Effector memory CD4-positive, alpha-beta T cell (primary cell): ENCODE results near the gene NFASC.

ENCODE experiments used
- DNase-seq, 3 donors: peaks; one replicate each; pipeline ENCODE4 v3.0.0-alpha.2; 2020
- H3K27ac ChIP-seq: 2 replicates; pipeline ENCODE4 v1.7.0; 2013; ENCODE audit warnings: mild to moderate bottlenecking, low read length, moderate library complexity; ENCODE audit not compliant: insufficient read depth, poor library complexity, severe bottlenecking
- H3K27me3 ChIP-seq: replicated peaks from 2 replicates; pipeline ENCODE4 v1.7.0; 2013; ENCODE audit warnings: mild to moderate bottlenecking, low read length; ENCODE audit not compliant: insufficient read depth, control insufficient read depth, poor library complexity, severe bottlenecking
- H3K36me3 ChIP-seq: 2 replicates; pipeline ENCODE4 v1.7.0; 2013; ENCODE audit warnings: mild to moderate bottlenecking, low read length, moderate library complexity; ENCODE audit not compliant: control insufficient read depth, insufficient read depth
- H3K4me1 ChIP-seq: 2 replicates; pipeline ENCODE4 v1.7.0; 2013; ENCODE audit warnings: low read length, mild to moderate bottlenecking; ENCODE audit not compliant: control insufficient read depth, insufficient read depth, poor library complexity, severe bottlenecking
- H3K4me3 ChIP-seq: 2 replicates; pipeline ENCODE4 v1.7.0; 2013; ENCODE audit warnings: low read length, low read depth, mild to moderate bottlenecking; ENCODE audit not compliant: insufficient read depth, poor library complexity, severe bottlenecking
- H3K9me3 ChIP-seq: 2 replicates; pipeline ENCODE4 v1.7.0; 2013; ENCODE audit warnings: mild to moderate bottlenecking, low read length, moderate library complexity; ENCODE audit not compliant: control insufficient read depth
- total RNA-seq, 3 donors: gene quantifications; one replicate each; lab custom pipeline; 2026; lab: John Stamatoyannopoulos, UW

Gene NFASC
- 0 reads per million in 3 donors for total RNA-seq

GRCh38 chr1:204870160-204870912 is at the start of gene NFASC:
TSS of gene NFASC (plus strand) at chr1:204870862. CDS start at chr1:204944316, 73,454 bp downstream.
- no peak for DNase-seq
- no peaks in the 10 kb centered on the region for H3K9me3 ChIP-seq
- no peaks in the 10 kb centered on the region for H3K36me3 ChIP-seq
- H3K4me1 ChIP-seq, result no peaks in the 10 kb centered on the region
- no peak within 1 kb of the TSS for H3K27ac ChIP-seq
- no peaks in the 10 kb centered on the region for H3K27me3 ChIP-seq
- H3K4me3 ChIP-seq, result no peak within 1 kb of the TSS

GRCh38 chr1:204821476-204821875 is 49.2 kb upstream of the NFASC start:
- DNase-seq, result no peak
- Histone ChIP-seq H3K4me1 (no peaks in the 10 kb centered on the region), H3K9me3 (no peaks in the 10 kb centered on the region), H3K27me3 (no peaks in the 10 kb centered on the region), H3K4me3 (no peak overlapping the region), H3K36me3 (no peaks in the 10 kb centered on the region), H3K27ac (no peak overlapping the region)

GRCh38 chr1:204821924-204822323 is 48.7 kb upstream of the NFASC start:
- Histone ChIP-seq H3K4me3 (no peak overlapping the region), H3K27me3 (no peaks in the 10 kb centered on the region), H3K36me3 (no peaks in the 10 kb centered on the region), H3K9me3 (no peaks in the 10 kb centered on the region), H3K27ac (no peak overlapping the region), H3K4me1 (no peaks in the 10 kb centered on the region)
- no peak for DNase-seq

GRCh38 chr1:204826970-204827369 is 43.7 kb upstream of the NFASC start:
- no peak for DNase-seq
- Histone ChIP-seq H3K27ac (no peak overlapping the region), H3K36me3 (no peaks in the 10 kb centered on the region), H3K9me3 (no peaks in the 10 kb centered on the region), H3K27me3 (peaks cover 11% of the 10 kb centered on the region), H3K4me3 (no peak overlapping the region), H3K4me1 (peaks cover 4% of the 10 kb centered on the region)

GRCh38 chr1:204828352-204828850 is 42.3 kb upstream of the NFASC start:
- H3K27ac ChIP-seq, result no peak overlapping the region
- peaks cover 4% of the 10 kb centered on the region for H3K4me1 ChIP-seq
- H3K36me3 ChIP-seq, result no peaks in the 10 kb centered on the region
- DNase-seq, result no peak
- peaks cover 11% of the 10 kb centered on the region for H3K27me3 ChIP-seq
- no peak overlapping the region for H3K4me3 ChIP-seq
- H3K9me3 ChIP-seq, result no peaks in the 10 kb centered on the region

GRCh38 chr1:204829133-204829825 is 41.4 kb upstream of the NFASC start:
- H3K27ac ChIP-seq, result no peak overlapping the region
- no peak overlapping the region for H3K4me3 ChIP-seq
- DNase-seq, result no peak
- H3K36me3 ChIP-seq, result no peaks in the 10 kb centered on the region
- H3K9me3 ChIP-seq, result no peaks in the 10 kb centered on the region
- H3K4me1 ChIP-seq, result peaks cover 4% of the 10 kb centered on the region
- H3K27me3 ChIP-seq, result peaks cover 11% of the 10 kb centered on the region

GRCh38 chr1:204830747-204831146 is 39.9 kb upstream of the NFASC start:
- Histone ChIP-seq H3K9me3 (no peaks in the 10 kb centered on the region), H3K4me3 (no peak overlapping the region), H3K36me3 (no peaks in the 10 kb centered on the region), H3K27me3 (peaks cover 11% of the 10 kb centered on the region), H3K4me1 (peaks cover 4% of the 10 kb centered on the region), H3K27ac (no peak overlapping the region)
- no peak for DNase-seq

- Histone ChIP-seq H3K4me1 (peaks cover 4% of the 10 kb centered on the region), H3K27me3 (peaks cover 11% of the 10 kb centered on the region), H3K4me3 (no peak overlapping the region), H3K27ac (no peak overlapping the region), H3K9me3 (no peaks in the 10 kb centered on the region), H3K36me3 (no peaks in the 10 kb centered on the region)
- no peak for DNase-seq
Measured at GRCh38 chr1:204831186-204831585, 39.5 kb upstream of the NFASC start.

GRCh38 chr1:204834336-204834735 is 36.3 kb upstream of the NFASC start:
- H3K27me3 ChIP-seq, result peaks cover 6% of the 10 kb centered on the region
- no peaks in the 10 kb centered on the region for H3K9me3 ChIP-seq
- no peaks in the 10 kb centered on the region for H3K4me1 ChIP-seq

GRCh38 chr1:204834752-204835151 is 35.9 kb upstream of the NFASC start:
- Histone ChIP-seq H3K36me3 (no peaks in the 10 kb centered on the region), H3K4me3 (no peak overlapping the region), H3K27ac (no peak overlapping the region), H3K9me3 (no peaks in the 10 kb centered on the region), H3K4me1 (no peaks in the 10 kb centered on the region), H3K27me3 (peaks cover 4% of the 10 kb centered on the region)
- no peak for DNase-seq

More at GRCh38 chr1:204834336-204834735, 36.3 kb upstream of the NFASC start:
- no peak overlapping the region for H3K4me3 ChIP-seq
- H3K27ac ChIP-seq, result no peak overlapping the region
- no peaks in the 10 kb centered on the region for H3K36me3 ChIP-seq
- no peak for DNase-seq
